ENCODE measurements around the gene GTF2B. TPM values are rescaled to one million over a fixed set of nuclear protein-coding genes. Genes with fewer than 3 reads are reported as not detected.

GTF2B gene
- total and polyA plus RNA-seq, 9 of the 15 experiments (the other 6 are each of a cell fraction or from before 2014, with no cell fraction given): 34.5 to 113 (median 66.0) TPM

DNA sequence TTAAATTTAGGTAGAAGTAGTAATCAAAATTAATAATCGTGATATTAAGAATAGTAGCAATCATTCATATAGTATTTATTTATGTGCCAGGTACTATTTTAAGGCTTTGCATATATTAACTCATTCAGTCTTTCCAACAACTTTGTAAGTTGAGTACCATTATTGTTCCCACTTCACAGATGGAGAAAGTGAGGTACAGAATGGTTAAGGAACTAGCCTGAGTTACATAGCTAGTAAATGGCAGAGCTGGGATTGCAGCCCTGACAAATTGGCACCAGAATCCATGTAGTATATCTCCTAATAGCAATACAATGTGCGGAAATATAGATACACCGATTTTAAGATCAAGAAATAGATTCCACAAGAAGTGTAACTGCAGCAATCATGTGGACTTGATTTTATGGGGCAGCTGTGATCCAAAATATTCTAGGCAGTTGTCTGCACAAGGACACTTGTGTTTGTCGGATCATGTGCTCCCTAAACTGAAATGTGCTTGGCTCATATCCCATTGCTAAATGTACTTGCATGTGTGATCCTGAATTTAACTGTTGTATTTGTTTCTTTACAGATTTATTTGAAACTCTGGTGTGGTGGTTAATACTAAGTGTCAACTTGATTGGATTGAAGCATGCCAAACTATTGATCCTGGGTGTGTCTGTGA lies 5.8 kb upstream of the GTF2B start:
- Histone ChIP-seq H3K9ac (ENCODE audit: insufficient read depth in 1 of 2, low read depth in 2 of 2, low read length in 2 of 2) (no peak overlapping the region), H3K27ac (ENCODE audit: extremely low read depth, low read depth, low read length) (no peak overlapping the region), H2AFZ (ENCODE audit: low read depth, low read length) (no peak overlapping the region), H3K9me3 (replicated peaks; ENCODE audit: control insufficient read depth, insufficient read depth, low read depth, low read length) (no peaks in the 10 kb centered on the region; the same call in 1 of the 2 replicates), H3K4me2 (ENCODE audit: insufficient read depth, low read length) (no peak overlapping the region), H3K27me3 (ENCODE audit: control insufficient read depth in 2 of 2, insufficient read depth in 2 of 2, low read length in 2 of 2) (no peaks in the 10 kb centered on the region), H3K9me1 (ENCODE audit: control insufficient read depth, insufficient read depth, low read length) (no peaks in the 10 kb centered on the region), H4K20me1 (replicated peaks; ENCODE audit: control insufficient read depth, insufficient read depth, low read length) (no peaks in the 10 kb centered on the region), H3K36me3 (ENCODE audit: control insufficient read depth, insufficient read depth, low read length) (no peaks in the 10 kb centered on the region), H3K4me1 (replicated peaks in 1 of 2; ENCODE audit: control insufficient read depth in 2 of 2, insufficient read depth in 2 of 2, low read length in 2 of 2) (no peaks in the 10 kb centered on the region; a peak in 1 of 5 replicates), H3K4me3 (no peak overlapping the region), H3K79me2 (ENCODE audit: control insufficient read depth, insufficient read depth, low read length) (no peaks in the 10 kb centered on the region)
- no TSS peak for BruUV-seq (replicated peaks)
- 19% methylated on average over 4 of the region's 4 CpGs for WGBS (ENCODE audit: insufficient coverage, low coverage, missing lambda C conversion rate)
- ChIA-PET CTCF (ENCODE audit: low intra/inter-chr PET ratio) (no interaction called here), POLR2A (interaction anchor here (0.7 to 1.5 kb wide), 2 partner anchors 13 to 21 kb away, joined by 3 read pairs; no protein-coding TSS in a partner anchor)
- intact Hi-C loops (cut with micrococcal nuclease): no loop called here
- FAIRE-seq (no peak), DNase-seq (ENCODE audit: extremely low read depth in 1 of 4, low spot score in 3 of 4) (no peak), ATAC-seq (no peak)
- TF ChIP-seq RBM25 (IDR thresholded peaks at IDR 0.05; ENCODE audit: low read depth, low read length, severe bottlenecking) (peak; percentile 73), FOXM1 (IDR thresholded peaks at IDR 0.05; ENCODE audit: low read depth) (no peak), FOXM1 (CRISPR knock-in tag; IDR thresholded peaks at IDR 0.05; ENCODE audit: low read depth) (no peak), NFXL1 (CRISPR knock-in tag; IDR thresholded peaks at IDR 0.05) (no peak)
- TF ChIP-seq, protein P1, sequence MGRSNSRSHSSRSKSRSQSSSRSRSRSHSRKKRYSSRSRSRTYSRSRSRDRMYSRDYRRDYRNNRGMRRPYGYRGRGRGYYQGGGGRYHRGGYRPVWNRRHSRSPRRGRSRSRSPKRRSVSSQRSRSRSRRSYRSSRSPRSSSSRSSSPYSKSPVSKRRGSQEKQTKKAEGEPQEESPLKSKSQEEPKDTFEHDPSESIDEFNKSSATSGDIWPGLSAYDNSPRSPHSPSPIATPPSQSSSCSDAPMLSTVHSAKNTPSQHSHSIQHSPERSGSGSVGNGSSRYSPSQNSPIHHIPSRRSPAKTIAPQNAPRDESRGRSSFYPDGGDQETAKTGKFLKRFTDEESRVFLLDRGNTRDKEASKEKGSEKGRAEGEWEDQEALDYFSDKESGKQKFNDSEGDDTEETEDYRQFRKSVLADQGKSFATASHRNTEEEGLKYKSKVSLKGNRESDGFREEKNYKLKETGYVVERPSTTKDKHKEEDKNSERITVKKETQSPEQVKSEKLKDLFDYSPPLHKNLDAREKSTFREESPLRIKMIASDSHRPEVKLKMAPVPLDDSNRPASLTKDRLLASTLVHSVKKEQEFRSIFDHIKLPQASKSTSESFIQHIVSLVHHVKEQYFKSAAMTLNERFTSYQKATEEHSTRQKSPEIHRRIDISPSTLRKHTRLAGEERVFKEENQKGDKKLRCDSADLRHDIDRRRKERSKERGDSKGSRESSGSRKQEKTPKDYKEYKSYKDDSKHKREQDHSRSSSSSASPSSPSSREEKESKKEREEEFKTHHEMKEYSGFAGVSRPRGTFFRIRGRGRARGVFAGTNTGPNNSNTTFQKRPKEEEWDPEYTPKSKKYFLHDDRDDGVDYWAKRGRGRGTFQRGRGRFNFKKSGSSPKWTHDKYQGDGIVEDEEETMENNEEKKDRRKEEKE (IDR thresholded peaks at IDR 0.05; ENCODE audit: borderline replicate concordance in 1 of 2, control insufficient read depth in 1 of 2, low read depth in 2 of 2, low read length in 1 of 2): no peak
- TF ChIP-seq, protein P2, sequence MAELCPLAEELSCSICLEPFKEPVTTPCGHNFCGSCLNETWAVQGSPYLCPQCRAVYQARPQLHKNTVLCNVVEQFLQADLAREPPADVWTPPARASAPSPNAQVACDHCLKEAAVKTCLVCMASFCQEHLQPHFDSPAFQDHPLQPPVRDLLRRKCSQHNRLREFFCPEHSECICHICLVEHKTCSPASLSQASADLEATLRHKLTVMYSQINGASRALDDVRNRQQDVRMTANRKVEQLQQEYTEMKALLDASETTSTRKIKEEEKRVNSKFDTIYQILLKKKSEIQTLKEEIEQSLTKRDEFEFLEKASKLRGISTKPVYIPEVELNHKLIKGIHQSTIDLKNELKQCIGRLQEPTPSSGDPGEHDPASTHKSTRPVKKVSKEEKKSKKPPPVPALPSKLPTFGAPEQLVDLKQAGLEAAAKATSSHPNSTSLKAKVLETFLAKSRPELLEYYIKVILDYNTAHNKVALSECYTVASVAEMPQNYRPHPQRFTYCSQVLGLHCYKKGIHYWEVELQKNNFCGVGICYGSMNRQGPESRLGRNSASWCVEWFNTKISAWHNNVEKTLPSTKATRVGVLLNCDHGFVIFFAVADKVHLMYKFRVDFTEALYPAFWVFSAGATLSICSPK (IDR thresholded peaks at IDR 0.05; ENCODE audit: borderline replicate concordance): no peak
- in situ Hi-C loops (cut with MboI): no loop called here

Data from K562 (cell line).